GM13976 (cell line): ENCODE measurements around the gene MAP4K2.
A peak's percentile ranks its signal among the peaks of the same experiment; 100 is the strongest.

Experiments
- DNase-seq: peaks from one replicate; pipeline ENCODE4 v3.0.0; 2012; ENCODE audit warnings: low spot score
- CTCF ChIP-seq: IDR thresholded peaks from 2 replicates; pipeline ENCODE4 v1.5.1; 2012; ENCODE audit warnings: borderline replicate concordance, mild to moderate bottlenecking; ENCODE audit not compliant: insufficient read depth; ENCODE audit errors: extremely low read depth, missing control alignments, control extremely low read depth
- in situ Hi-C: fragments of 300-500 bp; cut with MboI; formaldehyde crosslinking; loops from one replicate; pipeline ENCODE4 v1.12.0; 2022; ENCODE audit warnings: low sequenced_read_pairs, mixed read lengths, inconsistent platforms; ENCODE audit not compliant: unreplicated experiment

MAP4K2 gene

DNA sequence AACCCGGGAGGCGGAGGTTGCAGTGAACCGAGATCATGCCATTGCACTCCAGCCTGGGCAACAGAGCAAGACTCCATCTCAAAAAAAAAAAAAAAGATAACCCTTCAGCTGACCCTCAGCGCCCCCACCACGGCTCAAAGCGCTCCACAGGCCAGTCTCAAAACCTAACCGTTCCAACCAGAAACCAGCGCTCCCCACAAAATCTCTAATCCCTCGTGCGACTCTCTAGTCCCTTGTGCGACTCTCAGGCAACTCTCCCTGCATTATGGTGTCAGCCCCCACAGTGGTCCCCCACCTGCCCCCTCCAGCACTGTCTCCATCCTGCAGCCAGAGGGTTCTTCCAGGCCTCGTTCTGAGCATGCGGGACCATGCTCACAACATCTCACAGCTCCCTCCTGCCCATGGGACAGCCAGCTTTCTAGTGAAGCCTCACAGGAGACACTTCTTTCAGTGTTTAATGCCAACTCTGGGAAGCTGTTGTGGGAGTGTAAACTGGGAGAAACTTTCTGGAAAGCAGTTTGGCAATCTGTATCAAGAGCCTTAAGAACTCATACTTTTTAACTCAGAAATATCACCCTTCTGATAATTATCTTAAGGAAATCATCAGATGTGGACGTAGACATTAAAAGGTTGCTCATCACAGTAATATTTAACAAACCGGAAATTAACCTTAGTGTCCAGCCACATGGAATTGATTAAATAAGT, 54.9 kb downstream of the MAP4K2 start:
- TF ChIP-seq CTCF = no peak
- in situ Hi-C loops = no loop called here
- no peak for DNase-seq

DNA sequence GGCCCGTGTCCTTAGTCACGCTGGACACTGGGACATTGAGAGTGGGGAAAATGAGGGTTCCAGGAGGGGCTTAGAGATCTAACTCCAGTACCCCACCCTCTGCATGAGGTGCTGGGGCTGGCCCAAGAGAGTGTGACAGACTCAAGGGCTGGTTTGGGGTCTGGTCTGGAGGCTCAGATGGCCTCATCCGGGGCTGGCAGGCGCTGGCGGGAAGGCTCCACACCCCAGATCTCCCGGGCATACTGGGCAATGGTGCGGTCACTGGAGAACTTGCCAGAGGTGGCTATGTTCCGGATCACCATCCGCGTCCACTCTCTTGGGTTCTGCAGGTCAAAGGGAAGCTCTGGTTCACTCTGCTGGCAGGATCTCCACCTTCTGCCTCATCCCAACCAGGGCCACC, 56.5 kb downstream of the MAP4K2 start:
- in situ Hi-C loops = no loop called here
- no peak for TF ChIP-seq CTCF
- DNase-seq = no peak

DNA sequence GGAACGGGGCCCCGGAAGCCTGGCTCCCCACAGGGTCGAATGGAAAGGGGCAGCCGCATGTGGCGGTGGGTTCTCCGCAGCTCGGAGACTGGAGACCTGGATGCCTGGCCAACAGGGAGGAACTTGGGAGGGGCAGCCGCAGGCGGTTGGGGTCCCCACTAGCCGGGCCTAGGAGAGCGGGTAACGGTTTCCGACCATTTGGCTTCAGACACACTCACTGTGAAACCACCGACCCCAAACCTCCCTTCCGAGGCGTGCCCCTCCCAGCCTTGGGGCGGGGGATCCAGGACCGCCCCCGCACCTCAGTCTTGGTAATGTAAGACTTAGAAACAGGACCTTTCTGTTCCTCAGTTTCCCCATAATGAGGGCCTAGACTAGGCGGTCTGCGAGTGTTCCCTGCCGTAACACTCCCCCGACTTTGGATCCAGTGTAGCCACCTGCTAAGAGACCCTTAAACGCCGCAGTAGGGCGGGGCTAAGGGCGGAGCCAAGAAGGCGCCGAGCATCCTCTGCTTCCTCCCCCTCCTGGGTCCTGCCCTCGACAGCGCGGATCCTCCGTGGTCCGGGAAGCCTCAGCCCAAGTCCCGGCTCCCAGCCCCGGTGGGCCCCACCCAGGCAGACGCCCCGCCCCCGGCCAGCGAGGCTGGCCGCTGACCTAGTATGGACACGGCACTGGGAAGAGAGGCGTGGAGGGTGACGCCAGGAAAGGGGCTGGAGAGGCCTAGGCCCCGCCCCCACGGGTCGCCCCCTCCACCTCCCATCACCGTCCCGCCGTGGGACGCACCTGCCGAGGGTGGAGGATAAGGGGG, 57.3 kb downstream of the MAP4K2 start:
- TF ChIP-seq CTCF = no peak
- in situ Hi-C loops = no loop called here
- peak; percentile 87 for DNase-seq

DNA sequence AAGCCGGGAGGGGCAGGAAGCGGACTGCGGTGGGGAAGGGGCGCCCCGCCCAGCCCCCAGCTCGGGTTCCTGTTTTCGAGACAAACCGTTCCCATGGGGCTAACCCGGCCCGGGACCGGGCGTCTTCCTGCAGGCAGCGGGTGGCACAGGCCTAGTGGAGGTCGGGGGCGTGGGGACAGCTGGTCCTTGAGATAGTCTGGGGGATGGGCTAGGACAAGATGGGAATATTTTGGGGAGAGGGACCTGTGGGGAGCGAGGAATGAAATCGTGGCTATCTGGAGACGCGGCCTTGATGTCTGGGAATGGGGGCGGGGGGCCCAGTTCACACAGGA, 57.9 kb downstream of the MAP4K2 start:
- TF ChIP-seq CTCF = no peak
- DNase-seq = peak; percentile 83
- in situ Hi-C loops = no loop called here

- peak; percentile 61 for DNase-seq
- no peak for TF ChIP-seq CTCF
- in situ Hi-C loops = no loop called here
Measured at GRCh38 chr11:64744544-64745188, 58.3 kb downstream of the MAP4K2 start.

DNA sequence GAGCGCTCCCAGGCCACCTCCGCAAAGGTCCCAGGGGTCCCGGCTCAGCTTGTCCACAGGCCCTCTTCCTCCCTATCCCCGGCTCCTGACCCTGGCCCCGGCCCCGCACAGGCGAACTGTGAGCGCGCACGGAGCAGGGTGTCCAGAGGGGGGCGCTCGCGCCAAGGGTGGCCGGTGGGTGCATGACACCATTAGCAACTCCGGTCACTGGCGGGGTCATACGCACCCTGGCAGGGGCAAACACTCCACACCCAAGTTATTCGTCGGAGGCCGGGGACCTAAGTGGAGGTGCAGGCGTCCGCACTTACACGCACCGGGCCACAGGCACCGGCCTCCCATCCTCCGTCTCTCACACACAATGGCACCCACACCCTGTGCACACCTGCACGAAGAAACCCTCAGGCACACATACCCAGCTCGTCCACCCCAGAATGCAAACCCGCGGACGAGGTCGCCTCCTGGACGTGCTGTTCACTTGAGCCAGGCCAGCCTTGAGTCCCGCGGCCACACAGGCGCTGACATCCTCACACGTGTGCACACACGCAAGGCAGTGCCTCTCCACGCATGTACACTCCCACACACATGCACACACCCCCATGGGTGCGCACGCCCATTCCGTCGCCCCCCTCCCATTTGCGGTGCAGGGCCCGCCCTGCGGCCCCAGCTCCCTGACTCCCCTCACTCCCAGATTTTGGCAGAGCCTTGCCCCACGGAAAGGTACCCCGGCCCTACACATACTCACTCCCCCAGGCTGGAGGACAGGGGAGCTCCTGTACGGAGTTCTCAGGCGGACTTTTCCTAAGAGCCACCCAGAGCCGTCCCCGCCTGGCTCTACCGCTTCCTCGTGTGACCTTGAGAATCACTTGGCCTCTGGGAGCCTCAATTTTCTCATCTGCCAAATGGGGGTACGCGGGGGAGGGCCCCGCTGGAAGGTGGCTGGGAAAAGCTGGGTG, 59.1 kb downstream of the MAP4K2 start, which contains the start of gene RASGRP2:
Gene RASGRP2 (minus strand): TSS at position 552 of the 953 bp plus-strand sequence. CDS start 1,276 bp downstream, outside the sequence.
- DNase-seq = peak; percentile 84
- TF ChIP-seq CTCF = peak; percentile 85
- in situ Hi-C loops = no loop called here
